Activated CD4-positive, CD25-positive, alpha-beta regulatory T cell (primary cell): ENCODE measurements around the gene HES7.
"Not testable (repeated sequence)": the region's sequence is repeated elsewhere in the genome, so short reads cannot be mapped to it uniquely, and the experiment has no call there.

ENCODE experiments used
- DNase-seq, 4 experiments: peaks; one replicate each; lab custom pipeline; 2025; lab: John Stamatoyannopoulos, UW

Gene HES7

GRCh38 chr17:8100111-8100510 lies 23.8 kb downstream of the HES7 start:
- no peak for DNase-seq

- no peak for DNase-seq
Observed at GRCh38 chr17:8096541-8096940, 27.4 kb downstream of the HES7 start.

- DNase-seq = no peak
Observed at GRCh38 chr17:8095361-8095760, 28.5 kb downstream of the HES7 start.

GRCh38 chr17:8091033-8091687 lies 32.7 kb downstream of the HES7 start:
- no peak for DNase-seq

- no peak for DNase-seq
Observed at GRCh38 chr17:8089728-8090127, 34.2 kb downstream of the HES7 start.

GRCh38 chr17:8087952-8088230 lies 36.0 kb downstream of the HES7 start:
- no peak for DNase-seq

GRCh38 chr17:8087075-8087951 lies 36.6 kb downstream of the HES7 start, which contains the start of gene ALOX12B:
ALOX12B (minus strand) TSS chr17:8087716; CDS start chr17:8087442, 274 bp downstream.
- no peak for DNase-seq

GRCh38 chr17:8084250-8084649 lies 39.7 kb downstream of the HES7 start:
- no peak for DNase-seq

- DNase-seq = no peak
Observed at GRCh38 chr17:8082292-8082691, 41.6 kb downstream of the HES7 start.

- no peak for DNase-seq
Observed at GRCh38 chr17:8081876-8082275, 42.0 kb downstream of the HES7 start.

- DNase-seq = no peak
Observed at GRCh38 chr17:8080799-8081219, 43.1 kb downstream of the HES7 start.

GRCh38 chr17:8080208-8080798 lies 43.6 kb downstream of the HES7 start:
- DNase-seq = no peak

GRCh38 chr17:8079291-8080207 lies 44.4 kb downstream of the HES7 start:
- peak; percentile 64 to 68 (median 66) for DNase-seq

GRCh38 chr17:8077939-8078338 lies 46.0 kb downstream of the HES7 start:
- not testable (repeated sequence) for DNase-seq

GRCh38 chr17:8076502-8077266 lies 47.2 kb downstream of the HES7 start:
- DNase-seq = no peak

GRCh38 chr17:8075574-8076342 lies 48.1 kb downstream of the HES7 start:
- no peak for DNase-seq

GRCh38 chr17:8075081-8075480 lies 48.8 kb downstream of the HES7 start:
- DNase-seq = no peak

- no peak for DNase-seq
Observed at GRCh38 chr17:8074554-8074953, 49.4 kb downstream of the HES7 start.

GRCh38 chr17:8073627-8074484 lies 50.0 kb downstream of the HES7 start:
- DNase-seq = peak; percentile 68 to 83 (median 77)
